PC-9 (cell line): Measurements from ENCODE around the gene ARHGAP10. TPM values are rescaled to one million over a fixed set of nuclear protein-coding genes. Genes with fewer than 3 reads are reported as not detected.

Source experiments
- BruUV-seq: library from RNA; stranded (reverse); fragments of 400-500 nt; replicated peaks from 2 replicates; lab custom pipeline; 2021; lab: Mats Ljungman, UMichigan
- CTCF ChIA-PET: fragments of 300-600 bp; sonication (Branson Sonifier 250); formaldehyde crosslinking; loops from one replicate; lab custom pipeline; 2022; ENCODE audit warnings: antibody characterized with exemption; lab: Charles Lee
- POLR2A ChIA-PET: fragments of 300-600 bp; sonication (Branson Sonifier 250); formaldehyde crosslinking; loops from one replicate; lab custom pipeline; 2022; ENCODE audit warnings: antibody characterized with exemption; ENCODE audit not compliant: unreplicated experiment; lab: Charles Lee
- DNase-seq, 2 experiments: peaks; one replicate each; pipeline versions ENCODE4 v3.0.0 to v3.0.0-alpha.2; 2015 to 2022; ENCODE audit warnings: mixed read lengths in 1 of 2
- H2AFZ ChIP-seq: fragments of 200-600 bp; sonication (generic); 2 replicates; pipeline ENCODE4 v1.8.1; 2017; ENCODE audit warnings: antibody characterized with exemption
- H3F3A ChIP-seq: fragments of 200-600 bp; sonication (generic); 2 replicates; pipeline ENCODE4 v1.8.1; 2017; ENCODE audit warnings: antibody characterized with exemption, mild to moderate bottlenecking, low read depth; ENCODE audit not compliant: insufficient read depth
- H3K27ac ChIP-seq: fragments of 200-600 bp; sonication (generic); 2 replicates; pipeline ENCODE4 v1.6.1; 2016; ENCODE audit warnings: mixed run types
- H3K27me3 ChIP-seq: fragments of 200-600 bp; sonication (generic); 2 replicates; pipeline ENCODE4 v1.6.1; 2016; ENCODE audit warnings: low read depth, mixed run types; ENCODE audit not compliant: insufficient read depth
- H3K36me3 ChIP-seq: fragments of 200-600 bp; sonication (generic); 2 replicates; pipeline ENCODE4 v1.6.1; 2016; ENCODE audit warnings: low read depth, mixed run types
- H3K4me1 ChIP-seq: fragments of 200-600 bp; sonication (generic); replicated peaks from 2 replicates; pipeline ENCODE4 v1.6.1; 2016; ENCODE audit warnings: mixed run types; ENCODE audit not compliant: insufficient read depth
- H3K4me2 ChIP-seq: fragments of 200-600 bp; sonication (generic); 2 replicates; pipeline ENCODE4 v1.6.1; 2017; ENCODE audit warnings: mixed run types
- H3K4me3 ChIP-seq: fragments of 200-600 bp; sonication (generic); 2 replicates; pipeline ENCODE4 v1.6.1; 2016; ENCODE audit warnings: mixed run types
- H3K79me2 ChIP-seq: fragments of 200-600 bp; sonication (generic); 2 replicates; pipeline ENCODE4 v1.6.1; 2017; ENCODE audit warnings: low read depth, mixed run types
- H3K9me2 ChIP-seq: fragments of 200-600 bp; sonication (generic); 2 replicates; pipeline ENCODE4 v1.8.1; 2017; ENCODE audit warnings: mild to moderate bottlenecking; ENCODE audit not compliant: insufficient read depth
- H3K9me3 ChIP-seq: fragments of 200-600 bp; sonication (generic); 2 replicates; pipeline ENCODE4 v1.8.1; 2016; ENCODE audit warnings: low read depth; ENCODE audit not compliant: insufficient read depth
- H4K20me1 ChIP-seq: fragments of 200-600 bp; sonication (generic); 2 replicates; pipeline ENCODE4 v1.8.1; 2017; ENCODE audit not compliant: insufficient read depth
- EZH2 ChIP-seq: fragments of 200-600 bp; sonication (generic); IDR thresholded peaks from 2 replicates; pipeline ENCODE4 v1.8.0; 2017; ENCODE audit warnings: antibody characterized with exemption, low read depth
- intact Hi-C: fragments of 100-400 bp; cut with micrococcal nuclease; formaldehyde crosslinking; loops from one replicate; pipeline ENCODE4 v1.10.0; 2022; ENCODE audit not compliant: unreplicated experiment
- total RNA-seq: library from RNA; stranded (reverse); gene quantifications from 2 replicates; pipeline ENCODE4 v1.2.3, GENCODE V29; 2021
- TF ChIP-seq, protein P1 (sequence below): fragments of 200-600 bp; sonication (generic); conservative IDR thresholded peaks from 2 replicates; pipeline ENCODE4 v1.6.1; 2017; ENCODE audit warnings: mixed run types, antibody characterized with exemption, mild to moderate bottlenecking, moderate library complexity

ARHGAP10 gene
- total RNA-seq, 1 experiment from 2014 or later, result 27.5 TPM

DNA sequence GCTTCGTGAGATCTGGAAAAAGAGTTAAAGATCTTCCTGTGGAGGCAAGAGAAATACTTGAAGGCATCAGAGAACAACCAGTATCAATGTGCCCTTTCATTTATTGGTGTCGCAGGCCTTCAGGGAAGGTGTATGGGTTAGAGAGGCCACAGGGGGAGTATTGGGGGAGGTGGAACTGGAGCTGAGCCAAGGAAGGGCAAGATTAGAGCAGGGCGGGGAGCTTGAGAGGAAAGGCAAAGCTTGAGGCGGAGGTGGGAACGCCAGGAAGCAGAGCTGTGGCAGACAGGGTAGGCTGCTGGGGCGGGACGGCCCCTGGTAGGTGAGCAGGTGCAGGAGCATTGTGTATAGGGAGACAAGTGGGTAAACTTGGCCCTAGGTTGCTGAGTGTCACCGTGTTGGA lies 329.9 kb downstream of the ARHGAP10 start:
- Histone ChIP-seq H3K4me3 (no peak overlapping the region), H3K79me2 (no peaks in the 10 kb centered on the region), H3K4me1 (no peaks in the 10 kb centered on the region), H3K27me3 (no peaks in the 10 kb centered on the region), H3K9me2 (no peaks in the 10 kb centered on the region), H4K20me1 (no peaks in the 10 kb centered on the region), H3K9me3 (no peaks in the 10 kb centered on the region; the same call in 1 of the 2 replicates), H3F3A (no peaks in the 10 kb centered on the region), H3K36me3 (no peaks in the 10 kb centered on the region), H3K27ac (no peak overlapping the region), H3K4me2 (no peak overlapping the region), H2AFZ (no peak overlapping the region)
- POLR2A ChIA-PET, result no interaction called here
- intact Hi-C loops, result no loop called here
- TF ChIP-seq, protein P1, sequence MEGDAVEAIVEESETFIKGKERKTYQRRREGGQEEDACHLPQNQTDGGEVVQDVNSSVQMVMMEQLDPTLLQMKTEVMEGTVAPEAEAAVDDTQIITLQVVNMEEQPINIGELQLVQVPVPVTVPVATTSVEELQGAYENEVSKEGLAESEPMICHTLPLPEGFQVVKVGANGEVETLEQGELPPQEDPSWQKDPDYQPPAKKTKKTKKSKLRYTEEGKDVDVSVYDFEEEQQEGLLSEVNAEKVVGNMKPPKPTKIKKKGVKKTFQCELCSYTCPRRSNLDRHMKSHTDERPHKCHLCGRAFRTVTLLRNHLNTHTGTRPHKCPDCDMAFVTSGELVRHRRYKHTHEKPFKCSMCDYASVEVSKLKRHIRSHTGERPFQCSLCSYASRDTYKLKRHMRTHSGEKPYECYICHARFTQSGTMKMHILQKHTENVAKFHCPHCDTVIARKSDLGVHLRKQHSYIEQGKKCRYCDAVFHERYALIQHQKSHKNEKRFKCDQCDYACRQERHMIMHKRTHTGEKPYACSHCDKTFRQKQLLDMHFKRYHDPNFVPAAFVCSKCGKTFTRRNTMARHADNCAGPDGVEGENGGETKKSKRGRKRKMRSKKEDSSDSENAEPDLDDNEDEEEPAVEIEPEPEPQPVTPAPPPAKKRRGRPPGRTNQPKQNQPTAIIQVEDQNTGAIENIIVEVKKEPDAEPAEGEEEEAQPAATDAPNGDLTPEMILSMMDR, result no peak
- no peak for TF ChIP-seq EZH2
- BruUV-seq, result no TSS peak
- DNase-seq, result no peak
- CTCF ChIA-PET, result no interaction called here

DNA sequence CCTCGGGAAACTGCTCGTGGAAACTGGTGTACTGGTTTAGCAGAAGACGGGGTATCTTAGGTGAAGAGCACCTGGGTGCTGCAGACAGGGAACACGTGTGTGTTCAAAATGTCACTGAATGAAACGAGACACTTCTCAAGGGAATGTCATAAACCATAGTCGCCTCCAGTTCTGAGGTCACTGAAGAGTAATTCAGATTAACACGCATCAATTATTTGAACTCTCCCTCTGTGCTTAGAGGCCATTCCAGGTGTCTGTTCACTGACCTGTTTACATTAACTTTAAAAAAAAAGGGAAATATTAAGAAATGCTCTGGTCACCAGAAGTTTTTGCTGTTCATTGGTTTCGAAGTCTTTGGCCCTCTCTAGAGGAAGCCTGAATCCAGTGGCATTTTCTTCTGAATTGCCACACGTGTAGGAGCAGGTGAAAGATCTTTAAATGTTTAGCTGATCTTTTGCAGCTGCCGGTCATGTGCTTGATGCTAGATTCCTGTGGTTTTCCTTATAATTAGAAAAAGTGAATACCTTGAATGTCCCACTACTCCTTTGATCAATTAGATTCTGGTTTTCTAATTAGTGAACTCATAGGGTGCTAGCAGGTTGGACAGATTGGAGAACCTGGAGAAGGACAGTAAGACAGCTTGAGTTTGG lies 330.5 kb downstream of the ARHGAP10 start:
- no peak overlapping the region for H2AFZ ChIP-seq
- TF ChIP-seq, protein P1, result no peak
- no peak for TF ChIP-seq EZH2
- no peak overlapping the region for H3K27ac ChIP-seq
- H3F3A ChIP-seq, result no peaks in the 10 kb centered on the region
- no peaks in the 10 kb centered on the region for H3K9me3 ChIP-seq
- H3K9me2 ChIP-seq, result no peaks in the 10 kb centered on the region
- CTCF ChIA-PET, result no interaction called here
- H3K79me2 ChIP-seq, result no peaks in the 10 kb centered on the region
- intact Hi-C loops, result no loop called here
- POLR2A ChIA-PET, result no interaction called here
- no peak overlapping the region for H3K4me3 ChIP-seq
- no peaks in the 10 kb centered on the region for H3K4me1 ChIP-seq
- no peaks in the 10 kb centered on the region for H3K36me3 ChIP-seq
- no peaks in the 10 kb centered on the region for H4K20me1 ChIP-seq
- no peaks in the 10 kb centered on the region for H3K27me3 ChIP-seq
- no peak for DNase-seq
- BruUV-seq, result no TSS peak
- no peak overlapping the region for H3K4me2 ChIP-seq

DNA sequence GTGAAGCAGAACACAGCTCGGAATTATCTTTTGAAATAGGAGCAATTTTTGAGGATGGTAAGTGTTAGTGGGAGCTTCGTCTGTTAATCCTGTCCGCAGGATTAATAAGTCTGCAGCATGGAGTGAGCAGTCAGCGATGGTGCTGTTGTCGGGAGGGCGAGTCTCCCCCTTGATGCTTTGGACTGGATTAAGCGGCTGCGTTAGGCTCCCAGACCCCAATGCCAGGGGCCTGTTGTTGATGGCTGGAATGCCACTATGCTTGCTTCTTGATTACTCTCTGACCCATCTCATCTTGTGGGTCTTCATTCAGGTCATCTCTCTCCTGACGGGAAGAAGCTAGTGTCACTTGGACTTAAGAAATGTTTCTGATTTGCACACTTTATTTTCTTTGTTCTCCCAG lies 332.6 kb downstream of the ARHGAP10 start:
- DNase-seq, result no peak
- Histone ChIP-seq H3F3A (no peaks in the 10 kb centered on the region), H4K20me1 (no peaks in the 10 kb centered on the region), H3K4me2 (no peak overlapping the region), H2AFZ (no peak overlapping the region), H3K36me3 (no peaks in the 10 kb centered on the region), H3K79me2 (no peaks in the 10 kb centered on the region), H3K27me3 (no peaks in the 10 kb centered on the region), H3K27ac (no peak overlapping the region), H3K4me1 (no peaks in the 10 kb centered on the region), H3K4me3 (no peak overlapping the region), H3K9me2 (no peaks in the 10 kb centered on the region), H3K9me3 (no peaks in the 10 kb centered on the region)
- TF ChIP-seq, protein P1, result no peak
- TF ChIP-seq EZH2, result no peak
- intact Hi-C loops, result no loop called here
- no TSS peak for BruUV-seq
- ChIA-PET POLR2A (no interaction called here), CTCF (no interaction called here)
